GM23338 (cell line): ENCODE measurements around the gene PPP1CC. TPM values are rescaled to one million over a fixed set of nuclear protein-coding genes. Genes with fewer than 3 reads are reported as not detected.
A peak's percentile ranks its signal among the peaks of the same experiment; 100 is the strongest.

ENCODE experiments used
- ATAC-seq: fragments of 200-7000 bp; cut with Tn5 transposase; 3 replicates; pipeline ENCODE4 v1.9.1; 2020
- DNase-seq: peaks from one replicate; pipeline ENCODE4 v3.0.0-alpha.2; 2015; ENCODE audit warnings: low spot score
- H2AFZ ChIP-seq: fragments of 200-600 bp; sonication (generic); 2 replicates; pipeline ENCODE4 v1.8.0; 2016; ENCODE audit warnings: antibody characterized with exemption, mild to moderate bottlenecking, moderate library complexity
- H3F3A ChIP-seq: fragments of 200-600 bp; sonication (generic); replicated peaks from 2 replicates; pipeline ENCODE4 v1.8.0; 2017; ENCODE audit warnings: antibody characterized with exemption, mixed run types, low read depth
- H3K27ac ChIP-seq: fragments of 200-600 bp; sonication (generic); 2 replicates; pipeline ENCODE4 v1.6.1; 2016; ENCODE audit warnings: low read depth
- H3K27me3 ChIP-seq: fragments of 200-600 bp; sonication (generic); 2 replicates; pipeline ENCODE4 v1.8.0; 2016; ENCODE audit warnings: mild to moderate bottlenecking, mixed run types, moderate library complexity; ENCODE audit not compliant: insufficient read depth
- H3K36me3 ChIP-seq: fragments of 200-600 bp; sonication (generic); 2 replicates; pipeline ENCODE4 v1.8.0; 2016; ENCODE audit warnings: mild to moderate bottlenecking; ENCODE audit not compliant: insufficient read depth
- H3K4me1 ChIP-seq: fragments of 200-600 bp; sonication (generic); 2 replicates; pipeline ENCODE4 v1.8.0; 2016; ENCODE audit warnings: mild to moderate bottlenecking, moderate library complexity; ENCODE audit not compliant: insufficient read depth
- H3K4me2 ChIP-seq: fragments of 200-600 bp; sonication (generic); 2 replicates; pipeline ENCODE4 v1.7.1; 2017; ENCODE audit warnings: mixed run types
- H3K4me3 ChIP-seq: fragments of 200-600 bp; sonication (generic); 2 replicates; pipeline ENCODE4 v1.6.1; 2016; ENCODE audit warnings: mixed run types
- H3K79me2 ChIP-seq: fragments of 200-600 bp; sonication (generic); replicated peaks from 2 replicates; pipeline ENCODE4 v1.8.0; 2017; ENCODE audit warnings: mild to moderate bottlenecking; ENCODE audit not compliant: insufficient read depth
- H3K9me2 ChIP-seq: fragments of 200-600 bp; sonication (generic); 2 replicates; pipeline ENCODE4 v1.8.0; 2017; ENCODE audit not compliant: insufficient read depth
- H4K20me1 ChIP-seq: fragments of 200-600 bp; sonication (generic); replicated peaks from 2 replicates; pipeline ENCODE4 v1.8.0; 2017; ENCODE audit warnings: mild to moderate bottlenecking; ENCODE audit not compliant: insufficient read depth
- H3K27ac Mint-ChIP-seq: 2 replicates; pipeline ENCODE4 v1.8.0; 2020; ENCODE audit warnings: inconsistent platforms, mild to moderate bottlenecking, moderate library complexity, mixed read lengths
- H3K27me3 Mint-ChIP-seq: 3 replicates; pipeline ENCODE4 v1.8.0; 2022; ENCODE audit warnings: low read depth, mild to moderate bottlenecking, moderate library complexity, mixed read lengths, inconsistent platforms; ENCODE audit not compliant: insufficient read depth, poor library complexity
- H3K36me3 Mint-ChIP-seq: 3 replicates; pipeline ENCODE4 v1.8.0; 2021; ENCODE audit warnings: low read depth, mild to moderate bottlenecking, inconsistent platforms, moderate library complexity, mixed read lengths
- H3K4me1 Mint-ChIP-seq: 3 replicates; pipeline ENCODE4 v1.8.0; 2020; ENCODE audit warnings: mild to moderate bottlenecking, inconsistent platforms, mixed read lengths
- H3K4me3 Mint-ChIP-seq: 3 replicates; pipeline ENCODE4 v1.8.0; 2021; ENCODE audit warnings: moderate library complexity, mild to moderate bottlenecking, inconsistent platforms, mixed read lengths
- H3K9me3 Mint-ChIP-seq: 3 replicates; pipeline ENCODE4 v1.8.0; 2020; ENCODE audit warnings: moderate library complexity, mild to moderate bottlenecking, inconsistent platforms, mixed read lengths
- CREB1 ChIP-seq: fragments of 250-450 bp; sonication (Bioruptor Pico); IDR thresholded peaks from 2 replicates; pipeline ENCODE4 v1.5.0; 2020; ENCODE audit warnings: low read depth, mild to moderate bottlenecking, moderate library complexity
- CTCF ChIP-seq, 2 experiments: fragments of 200-600 bp in 1 of 2; sonication (generic) in 1 of 2; conservative IDR thresholded peaks; 2 replicates each; pipeline versions ENCODE4 v1.5.1 to v1.6.1; 2016 to 2017; ENCODE audit warnings: antibody characterized with exemption in 2 of 2, low read depth in 2 of 2, mild to moderate bottlenecking in 2 of 2, moderate library complexity in 1 of 2
- EZH2 ChIP-seq: fragments of 200-600 bp; sonication (generic); IDR thresholded peaks from one replicate; pipeline ENCODE4 v1.8.0; 2017; ENCODE audit warnings: antibody characterized with exemption, mild to moderate bottlenecking, low read depth; ENCODE audit not compliant: unreplicated experiment
- EZH2phosphoT487 ChIP-seq: fragments of 200-600 bp; sonication (generic); IDR thresholded peaks from one replicate; pipeline ENCODE4 v1.8.1; 2018; ENCODE audit warnings: antibody characterized with exemption; ENCODE audit not compliant: unreplicated experiment
- JUNB ChIP-seq: IDR thresholded peaks from one replicate; pipeline ENCODE4 v1.6.1; 2016; ENCODE audit warnings: antibody characterized with exemption; ENCODE audit not compliant: unreplicated experiment
- POLR2AphosphoS5 ChIP-seq: IDR thresholded peaks from 2 replicates; pipeline ENCODE4 v1.6.1; 2016; ENCODE audit warnings: antibody characterized with exemption, low read depth
- REST ChIP-seq: IDR thresholded peaks from one replicate; pipeline ENCODE4 v1.6.1; 2018; ENCODE audit warnings: antibody characterized with exemption; ENCODE audit not compliant: unreplicated experiment
- STAT1 ChIP-seq: IDR thresholded peaks from one replicate; pipeline ENCODE4 v1.6.1; 2016; ENCODE audit warnings: antibody characterized with exemption; ENCODE audit not compliant: unreplicated experiment
- ZNF114 ChIP-seq: fragments of 250-450 bp; sonication (Bioruptor Pico); IDR thresholded peaks from 2 replicates; pipeline ENCODE4 v1.5.0; 2020; ENCODE audit warnings: mild to moderate bottlenecking, moderate library complexity
- ZNF462 ChIP-seq: fragments of 250-450 bp; sonication (Bioruptor Pico); IDR thresholded peaks from 2 replicates; pipeline ENCODE4 v1.5.0; 2020; ENCODE audit warnings: mild to moderate bottlenecking, moderate library complexity
- polyA plus RNA-seq: library from polyadenylated mRNA; unstranded; fragments of >200 nt; fragmentation: Nextera tagmentation; extraction: Ambion mirVana; gene quantifications from 2 replicates; pipeline ENCODE4 v1.2.1, GENCODE V29; 2016
- total RNA-seq: library from RNA; depleted of rRNA; stranded (reverse); fragments of >200 nt; shearing (Covaris generic); gene quantifications from 2 replicates; pipeline ENCODE4 v1.2.3, GENCODE V29; 2014

Gene PPP1CC
- total and polyA plus RNA-seq, 2 experiments from 2014 or later: 276 to 501 TPM

GRCh38 chr12:110741341-110742095 lies 1.2 kb downstream of the PPP1CC start:
- Histone ChIP-seq H3K9me2 (no peaks in the 10 kb centered on the region), H2AFZ (no peak overlapping the region), H3K4me2 (peak overlapping the region; percentile 99), H3K4me1 (peaks cover 39% of the 10 kb centered on the region), H3K27ac (no peak overlapping the region), H3K79me2 (peaks cover 78% of the 10 kb centered on the region), H3F3A (no peaks in the 10 kb centered on the region), H3K36me3 (no peaks in the 10 kb centered on the region), H3K4me3 (peak overlapping the region; percentile 99), H3K27me3 (no peaks in the 10 kb centered on the region), H4K20me1 (peaks cover 55% of the 10 kb centered on the region)
- H3K4me1 Mint-ChIP-seq: peaks cover 33% of the 10 kb centered on the region
- no peak for DNase-seq
- H3K27ac Mint-ChIP-seq: peak overlapping the region; percentile 94
- H3K36me3 Mint-ChIP-seq: peaks cover 20% of the 10 kb centered on the region
- ATAC-seq: no peak
- peaks cover 11% of the 10 kb centered on the region for H3K27me3 Mint-ChIP-seq
- H3K4me3 Mint-ChIP-seq: peak overlapping the region; percentile 99
- 0 out of 2 replicates have a peak, but pooled peaks have one; percentile 8 for TF ChIP-seq POLR2AphosphoS5
- TF ChIP-seq REST: no peak
- H3K9me3 Mint-ChIP-seq: no peaks in the 10 kb centered on the region

GRCh38 chr12:110739894-110740293 lies 2.8 kb downstream of the PPP1CC start:
- Histone ChIP-seq H3K36me3 (no peaks in the 10 kb centered on the region), H3K4me3 (peak overlapping the region; percentile 99), H3K4me2 (peak overlapping the region; percentile 99), H3K9me2 (no peaks in the 10 kb centered on the region), H3F3A (no peaks in the 10 kb centered on the region), H3K27me3 (no peaks in the 10 kb centered on the region), H2AFZ (no peak overlapping the region), H3K79me2 (peaks cover 94% of the 10 kb centered on the region), H3K4me1 (peaks cover 39% of the 10 kb centered on the region), H3K27ac (no peak overlapping the region), H4K20me1 (peaks cover 70% of the 10 kb centered on the region)
- TF ChIP-seq CTCF (conservative IDR thresholded peaks at IDR 0.05; ENCODE audit: low read depth in 2 of 2) (no peak), EZH2 (no peak), ZNF462 (no peak), CREB1 (CRISPR knock-in tag) (no peak), ZNF114 (CRISPR knock-in tag) (no peak), JUNB (no peak), STAT1 (no peak), EZH2phosphoT487 (no peak)
- peaks cover 35% of the 10 kb centered on the region for H3K36me3 Mint-ChIP-seq
- ATAC-seq (no peak), DNase-seq (no peak)
- peaks cover 11% of the 10 kb centered on the region for H3K27me3 Mint-ChIP-seq
- no peaks in the 10 kb centered on the region for H3K9me3 Mint-ChIP-seq
- no peak overlapping the region; the same call in 1 of the 2 replicates for H3K27ac Mint-ChIP-seq
- H3K4me1 Mint-ChIP-seq: peaks cover 33% of the 10 kb centered on the region
- peak overlapping the region; percentile 99 for H3K4me3 Mint-ChIP-seq
